Upper lobe of left lung (tissue), 6 donors: Measurements from ENCODE around the gene CCDC12. TPM values are rescaled to one million over a fixed set of nuclear protein-coding genes. Genes with fewer than 3 reads are reported as not detected.

Experiments
- ATAC-seq, 2 donors: fragments of 200-7000 bp; cut with Tn5 transposase; one replicate each; pipeline ENCODE4 v1.9.1; 2022; ENCODE audit warnings: mild to moderate bottlenecking in 2 of 2, moderate library complexity in 2 of 2; ENCODE audit not compliant: low FRiP score in 2 of 2
- DNase-seq, 2 donors: peaks; one replicate each; pipeline ENCODE4 v3.0.0-alpha.2; 2019 to 2020
- H3K27ac ChIP-seq, 4 donors: fragments of 200-600 bp; sonication (generic); one replicate each; pipeline ENCODE4 v1.5.1; 2016 to 2019
- H3K27me3 ChIP-seq, 4 donors: fragments of 200-600 bp; sonication (generic); one replicate each; pipeline ENCODE4 v1.5.1; 2017 to 2019
- H3K36me3 ChIP-seq, 4 donors: fragments of 200-600 bp; sonication (generic); one replicate each; pipeline ENCODE4 v1.5.1; 2016 to 2019
- H3K4me1 ChIP-seq, 4 donors: fragments of 200-600 bp; sonication (generic); one replicate each; pipeline ENCODE4 v1.5.1; 2018 to 2019
- H3K4me3 ChIP-seq, 4 donors: fragments of 200-600 bp; sonication (generic); one replicate each; pipeline ENCODE4 v1.5.1; 2017 to 2019; ENCODE audit warnings: mild to moderate bottlenecking in 2 of 4, moderate library complexity in 1 of 4
- H3K9me3 ChIP-seq, 4 donors: fragments of 200-600 bp; sonication (generic); one replicate each; pipeline ENCODE4 v1.5.1; 2018 to 2019
- CTCF ChIP-seq, 6 experiments: fragments of 450-650 bp in 4 of 6; fragments of 200-600 bp in 2 of 6; sonication (generic) in 2 of 6; IDR thresholded peaks; one replicate each; pipeline ENCODE4 v1.5.1; 2016 to 2019; ENCODE audit warnings: antibody characterized with exemption in 6 of 6
- EP300 ChIP-seq, 4 donors: sonication (generic); formaldehyde crosslinking; IDR thresholded peaks; one replicate each; pipeline ENCODE4 v1.5.1; 2017; ENCODE audit warnings: antibody characterized with exemption in 4 of 4, control low read depth in 2 of 4
- POLR2A ChIP-seq, 4 donors: fragments of 450-650 bp; IDR thresholded peaks; one replicate each; pipeline ENCODE4 v1.5.1; 2016 to 2017; ENCODE audit warnings: antibody characterized with exemption in 4 of 4, mild to moderate bottlenecking in 2 of 4
- POLR2AphosphoS5 ChIP-seq, 2 donors: sonication (generic); formaldehyde crosslinking; IDR thresholded peaks; one replicate each; pipeline ENCODE4 v1.5.1; 2017; ENCODE audit warnings: antibody characterized with exemption in 2 of 2
- WGBS, 2 donors: methylation state at CpG; one replicate each; pipeline ENCODE4 v1.1.5; 2017 to 2018; 5-methylcytosine and 5-hydroxymethylcytosine counted together
- total RNA-seq, 6 donors: library from RNA; depleted of rRNA in 4 of 6; stranded (reverse); fragments of >200 nt in 4 of 6; gene quantifications; one replicate each; pipeline versions ENCODE4 v1.1.0 to v1.2.1, GENCODE V29; 2016 to 2021
- donor health status: DM: no; HTN: no; CAD: no; lungs with moderate emphysema.
- donor health status: DM: no; HTN: yes; CAD: no; lungs with severe emphysema.

The CCDC12 gene
- total RNA-seq, 6 donors from 2014 or later = 42.3 to 93.2 (median 69.8) TPM

DNA sequence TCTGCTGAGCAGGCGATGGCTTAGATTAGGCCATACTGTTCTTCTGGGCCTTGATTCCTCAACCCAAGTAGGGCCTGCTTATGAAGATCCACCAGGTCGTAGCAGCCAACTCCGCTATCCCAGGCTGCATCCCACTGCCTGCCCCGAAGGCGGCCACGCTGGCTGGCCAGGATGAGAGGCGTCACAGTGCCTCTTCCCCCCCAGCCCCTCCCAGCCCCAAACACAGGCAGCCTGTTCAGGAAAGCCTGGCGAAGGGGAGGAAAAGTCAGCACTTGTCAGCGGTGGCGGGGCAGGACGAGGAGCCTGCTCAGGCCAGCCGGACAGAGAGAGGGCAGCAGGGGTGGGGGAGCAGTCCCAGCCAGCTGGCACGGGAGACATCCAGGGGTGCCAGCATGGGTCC lies 87.8 kb downstream of the CCDC12 start:
- no peak overlapping the region for H3K4me3 ChIP-seq
- H3K4me1 ChIP-seq = peaks cover 15 to 26% (median 22%) of the 10 kb centered on the region in 4 donors
- no peaks in the 10 kb centered on the region for H3K9me3 ChIP-seq
- TF ChIP-seq POLR2AphosphoS5 (IDR thresholded peaks at IDR 0.05) (no peak), CTCF (IDR thresholded peaks at IDR 0.05) (no peak), POLR2A (IDR thresholded peaks at IDR 0.05) (no peak), EP300 (IDR thresholded peaks at IDR 0.05) (no peak)
- peak overlapping the region in 3 of 4 donors; percentile 40 to 54 (median 48) for H3K27ac ChIP-seq
- H3K27me3 ChIP-seq = peaks cover 0 to 9% (median under 1%) of the 10 kb centered on the region in 4 donors
- H3K36me3 ChIP-seq = no peaks in the 10 kb centered on the region
- ATAC-seq (no peak), DNase-seq (peak in 1 of 2 donors; percentile 72)
- 61 to 72% methylated on average over 10 to 13 of the region's 13 CpGs for WGBS, 2 donors

DNA sequence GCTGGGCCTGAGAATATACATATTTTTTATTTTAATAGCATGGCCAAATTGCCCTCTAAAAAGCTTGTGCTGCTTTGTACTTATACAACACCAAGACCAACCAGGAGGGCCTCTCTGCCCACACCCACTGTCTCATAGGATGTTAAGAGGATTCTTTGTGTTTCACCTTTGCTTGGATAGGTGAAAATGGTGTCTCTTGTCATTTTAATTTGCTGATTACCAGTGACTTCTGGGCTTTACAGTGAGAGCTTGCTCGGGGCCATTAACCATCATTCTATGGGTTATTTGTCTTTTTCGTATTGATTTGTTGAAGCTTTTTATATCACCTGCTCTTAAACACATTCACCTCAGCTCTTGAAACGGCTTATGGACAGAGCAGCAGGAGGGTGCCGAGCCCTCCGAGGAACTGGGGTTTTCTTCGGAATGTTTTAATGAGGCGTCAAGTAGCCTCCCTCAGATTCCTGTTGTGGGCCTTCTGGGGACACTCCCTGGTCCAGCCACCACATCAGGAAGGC lies 88.5 kb downstream of the CCDC12 start:
- Histone ChIP-seq H3K27ac (peak overlapping the region in 1 of 4 donors; percentile 23), H3K4me3 (no peak overlapping the region), H3K36me3 (no peaks in the 10 kb centered on the region), H3K4me1 (peaks cover 18 to 30% (median 25%) of the 10 kb centered on the region in 4 donors), H3K9me3 (no peaks in the 10 kb centered on the region), H3K27me3 (peaks cover 0 to 15% (median 8%) of the 10 kb centered on the region in 4 donors)
- no peak for DNase-seq
- 56 to 60% methylated on average over 7 of the region's 7 CpGs for WGBS, 2 donors
- no peak for TF ChIP-seq EP300 (IDR thresholded peaks at IDR 0.05)
- no peak for TF ChIP-seq POLR2A (IDR thresholded peaks at IDR 0.05)
- no peak for TF ChIP-seq CTCF (IDR thresholded peaks at IDR 0.05)
- TF ChIP-seq POLR2AphosphoS5 (IDR thresholded peaks at IDR 0.05) = no peak
- ATAC-seq = no peak

GRCh38 chr3:46885612-46886011 lies 90.9 kb downstream of the CCDC12 start:
- H3K9me3 ChIP-seq = no peaks in the 10 kb centered on the region
- peaks cover 0 to 37% (median 20%) of the 10 kb centered on the region in 4 donors for H3K27me3 ChIP-seq
- DNase-seq (no peak), ATAC-seq (no peak)
- 81 to 92% methylated on average over 3 of the region's 3 CpGs for WGBS, 2 donors
- TF ChIP-seq EP300 (IDR thresholded peaks at IDR 0.05) (no peak), POLR2AphosphoS5 (IDR thresholded peaks at IDR 0.05) (no peak), POLR2A (IDR thresholded peaks at IDR 0.05) (no peak), CTCF (IDR thresholded peaks at IDR 0.05) (no peak)
- no peak overlapping the region for H3K27ac ChIP-seq
- no peak overlapping the region for H3K4me3 ChIP-seq
- peaks cover 20 to 36% (median 26%) of the 10 kb centered on the region in 4 donors for H3K4me1 ChIP-seq
- H3K36me3 ChIP-seq = no peaks in the 10 kb centered on the region

DNA sequence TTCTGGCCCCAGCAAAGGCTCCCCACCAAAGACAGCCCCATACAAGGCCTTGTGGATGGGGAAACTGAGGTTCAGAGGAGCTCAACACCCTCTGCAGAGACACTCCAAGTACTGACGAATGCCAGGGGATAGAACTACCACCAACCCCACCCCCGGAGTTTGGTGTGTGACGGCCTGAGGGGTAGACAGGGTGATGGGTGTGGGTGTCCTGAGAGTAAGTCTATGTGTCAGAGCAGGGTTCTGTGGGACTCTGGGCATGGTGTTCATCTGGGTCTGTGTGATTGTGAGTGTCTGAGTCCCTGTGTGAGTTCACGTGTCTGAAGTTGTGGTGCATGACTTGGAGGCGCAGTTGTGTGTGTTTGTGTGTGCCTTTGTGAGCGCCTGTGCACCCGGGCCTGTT lies 91.6 kb downstream of the CCDC12 start:
- 86 to 93% methylated on average over 7 of the region's 7 CpGs for WGBS, 2 donors
- no peak for TF ChIP-seq EP300 (IDR thresholded peaks at IDR 0.05)
- TF ChIP-seq POLR2A (IDR thresholded peaks at IDR 0.05) = no peak
- TF ChIP-seq POLR2AphosphoS5 (IDR thresholded peaks at IDR 0.05) = no peak
- H3K27ac ChIP-seq = no peak overlapping the region
- H3K36me3 ChIP-seq = no peaks in the 10 kb centered on the region
- H3K27me3 ChIP-seq = peaks cover 0 to 37% (median 20%) of the 10 kb centered on the region in 4 donors
- ATAC-seq (no peak), DNase-seq (no peak)
- peaks cover 20 to 33% (median 26%) of the 10 kb centered on the region in 4 donors for H3K4me1 ChIP-seq
- H3K9me3 ChIP-seq = no peaks in the 10 kb centered on the region
- H3K4me3 ChIP-seq = peak overlapping the region in 2 of 4 donors; percentile 63 to 64

DNA sequence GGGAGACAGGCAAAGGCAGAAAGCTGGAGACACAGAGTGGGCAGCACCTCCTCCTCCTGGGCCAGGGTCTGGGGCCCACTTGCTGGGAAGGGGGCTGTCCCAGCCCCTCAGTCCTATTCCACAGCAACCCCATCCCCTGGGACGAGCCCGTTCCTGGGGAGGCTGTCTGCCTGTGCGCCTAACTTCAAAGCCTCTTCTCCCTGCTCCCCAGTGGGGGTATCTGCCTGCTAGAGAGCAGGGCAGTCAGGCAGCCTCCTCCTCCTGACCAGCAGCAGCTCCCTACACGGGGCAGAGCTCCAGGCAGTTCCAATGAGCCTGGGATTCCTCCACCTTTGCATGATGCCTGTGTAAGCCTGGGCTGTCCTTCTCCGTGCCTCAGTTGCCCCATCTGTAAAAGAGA lies 92.1 kb downstream of the CCDC12 start:
- no peaks in the 10 kb centered on the region for H3K36me3 ChIP-seq
- 73 to 77% methylated on average over 5 of the region's 5 CpGs for WGBS, 2 donors
- no peak for TF ChIP-seq POLR2AphosphoS5 (IDR thresholded peaks at IDR 0.05)
- TF ChIP-seq EP300 (IDR thresholded peaks at IDR 0.05) = no peak
- TF ChIP-seq CTCF (IDR thresholded peaks at IDR 0.05) = no peak
- no peak for TF ChIP-seq POLR2A (IDR thresholded peaks at IDR 0.05)
- ATAC-seq = no peak
- DNase-seq = peak in 1 of 2 donors; percentile 30
- no peaks in the 10 kb centered on the region for H3K9me3 ChIP-seq
- peaks cover 0 to 37% (median 20%) of the 10 kb centered on the region in 4 donors for H3K27me3 ChIP-seq
- H3K4me1 ChIP-seq = peaks cover 20 to 31% (median 26%) of the 10 kb centered on the region in 4 donors
- H3K4me3 ChIP-seq = peak overlapping the region in 2 of 4 donors; percentile 63 to 64
- H3K27ac ChIP-seq = no peak overlapping the region
